H9 (cell line): Measurements from ENCODE around the gene TNRC18. TPM values are rescaled to one million over a fixed set of nuclear protein-coding genes. Genes with fewer than 3 reads are reported as not detected.

Experiments used
- DNase-seq: peaks from one replicate; pipeline ENCODE4 v3.0.0-alpha.2; 2017
- H2AFZ ChIP-seq: one replicate; pipeline ENCODE4 v1.6.1; 2013; ENCODE audit warnings: mild to moderate bottlenecking, low read length, control low read depth, moderate library complexity
- H2AK5ac ChIP-seq: 2 replicates; pipeline ENCODE4 v1.6.1; 2013; ENCODE audit warnings: low read length, control low read depth, mixed read lengths; ENCODE audit not compliant: insufficient read length
- H2BK120ac ChIP-seq: one replicate; pipeline ENCODE4 v1.6.1; 2013; ENCODE audit warnings: low read depth, mild to moderate bottlenecking, low read length, control low read depth, inconsistent platforms; ENCODE audit not compliant: poor library complexity, severe bottlenecking
- H2BK12ac ChIP-seq: 2 replicates; pipeline ENCODE4 v1.6.1; 2013; ENCODE audit warnings: low read length, control low read depth, mixed read lengths, low read depth; ENCODE audit not compliant: insufficient read length
- H2BK15ac ChIP-seq: 2 replicates; pipeline ENCODE4 v1.6.1; 2013; ENCODE audit warnings: low read depth, low read length, control low read depth
- H2BK20ac ChIP-seq: one replicate; pipeline ENCODE4 v1.6.1; 2013; ENCODE audit warnings: low read depth, mild to moderate bottlenecking, low read length, control low read depth, inconsistent platforms; ENCODE audit not compliant: poor library complexity, severe bottlenecking
- H2BK5ac ChIP-seq: 2 replicates; pipeline ENCODE4 v1.6.1; 2013; ENCODE audit warnings: low read length, control low read depth, mixed read lengths; ENCODE audit not compliant: insufficient read length
- H3K14ac ChIP-seq: 2 replicates; pipeline ENCODE4 v1.6.1; 2013; ENCODE audit warnings: low read length, control low read depth; ENCODE audit not compliant: insufficient read depth
- H3K18ac ChIP-seq: 2 replicates; pipeline ENCODE4 v1.6.1; 2013; ENCODE audit warnings: low read depth, mild to moderate bottlenecking, mixed read lengths, low read length, control low read depth; ENCODE audit not compliant: insufficient read length
- H3K23ac ChIP-seq: 2 replicates; pipeline ENCODE4 v1.6.1; 2013; ENCODE audit warnings: low read length, control low read depth, mixed read lengths, low read depth; ENCODE audit not compliant: insufficient read length
- H3K23me2 ChIP-seq: 2 replicates; pipeline ENCODE4 v1.6.1; 2013; ENCODE audit warnings: low read depth, mild to moderate bottlenecking, mixed read lengths, low read length, control low read depth; ENCODE audit not compliant: insufficient read length, poor library complexity, severe bottlenecking
- H3K27ac ChIP-seq: 2 replicates; pipeline ENCODE4 v1.5.1; 2013; ENCODE audit warnings: low read length, control low read depth, mixed read lengths, low read depth; ENCODE audit not compliant: insufficient read length
- H3K27me3 ChIP-seq: 2 replicates; pipeline ENCODE4 v1.6.1; 2013; ENCODE audit warnings: low read length, control low read depth, inconsistent platforms; ENCODE audit not compliant: insufficient read depth
- H3K4ac ChIP-seq: 2 replicates; pipeline ENCODE4 v1.6.1; 2013; ENCODE audit warnings: low read depth, mild to moderate bottlenecking, control low read depth, inconsistent platforms, low read length, moderate library complexity
- H3K4me1 ChIP-seq: 2 replicates; pipeline ENCODE4 v1.6.1; 2013; ENCODE audit warnings: low read length, control low read depth, inconsistent platforms; ENCODE audit not compliant: insufficient read depth
- H3K4me2 ChIP-seq: 2 replicates; pipeline ENCODE4 v1.6.1; 2013; ENCODE audit warnings: low read length, control low read depth, mixed read lengths; ENCODE audit not compliant: insufficient read length, insufficient read depth
- H3K56ac ChIP-seq: 2 replicates; pipeline ENCODE4 v1.6.1; 2013; ENCODE audit warnings: low read depth, mild to moderate bottlenecking, mixed read lengths, low read length, control low read depth; ENCODE audit not compliant: insufficient read length
- H3K79me1 ChIP-seq: 2 replicates; pipeline ENCODE4 v1.6.1; 2013; ENCODE audit warnings: low read depth, mild to moderate bottlenecking, moderate library complexity, low read length, control low read depth, inconsistent platforms; ENCODE audit not compliant: insufficient read depth, poor library complexity, severe bottlenecking
- H3K79me2 ChIP-seq: 2 replicates; pipeline ENCODE4 v1.6.1; 2013; ENCODE audit warnings: low read length, control low read depth, inconsistent platforms; ENCODE audit not compliant: insufficient read depth
- H3K9ac ChIP-seq: 2 replicates; pipeline ENCODE4 v1.6.1; 2013; ENCODE audit warnings: low read length, control low read depth, mixed read lengths; ENCODE audit not compliant: insufficient read length; ENCODE audit errors: extremely low read depth
- H3K9me3 ChIP-seq: one replicate; pipeline ENCODE4 v1.6.1; 2013; ENCODE audit warnings: low read depth, low read length, inconsistent platforms; ENCODE audit not compliant: control insufficient read depth
- H3T11ph ChIP-seq: one replicate; pipeline ENCODE4 v1.6.1; 2013; ENCODE audit warnings: mild to moderate bottlenecking, low read length, control low read depth, inconsistent platforms
- H4K20me1 ChIP-seq: one replicate; pipeline ENCODE4 v1.6.1; 2013; ENCODE audit not compliant: control insufficient read depth, insufficient read length, insufficient read depth
- H4K5ac ChIP-seq: 2 replicates; pipeline ENCODE4 v1.6.1; 2013; ENCODE audit warnings: low read depth, mild to moderate bottlenecking, mixed read lengths, low read length, control low read depth; ENCODE audit not compliant: insufficient read length
- H4K8ac ChIP-seq: replicated peaks from 2 replicates; pipeline ENCODE4 v1.6.1; 2013; ENCODE audit warnings: low read length, control low read depth, mixed read lengths, low read depth; ENCODE audit not compliant: insufficient read length
- H4K91ac ChIP-seq: 2 replicates; pipeline ENCODE4 v1.6.1; 2013; ENCODE audit warnings: low read depth, mild to moderate bottlenecking, moderate library complexity, mixed read lengths, low read length, control low read depth; ENCODE audit not compliant: insufficient read length
- H3K27ac Mint-ChIP-seq, 3 experiments: 2 replicates in 2 of 3; 3 replicates in 1 of 3; pipeline ENCODE4 v1.8.0; 2020 to 2021; ENCODE audit warnings: mixed read lengths in 3 of 3, mild to moderate bottlenecking in 1 of 3, moderate library complexity in 1 of 3
- H3K27me3 Mint-ChIP-seq: 2 replicates; pipeline ENCODE4 v1.8.0; 2021; ENCODE audit warnings: low read depth, mild to moderate bottlenecking, moderate library complexity, mixed read lengths
- H3K36me3 Mint-ChIP-seq, 3 experiments: 2 replicates in 2 of 3; 3 replicates in 1 of 3; pipeline ENCODE4 v1.8.0; 2020 to 2021; ENCODE audit warnings: low read depth in 3 of 3, mixed read lengths in 3 of 3; ENCODE audit not compliant: insufficient read depth in 1 of 3
- H3K4me1 Mint-ChIP-seq, 2 experiments: 2 replicates each; pipeline ENCODE4 v1.8.0; 2020; ENCODE audit warnings: mixed read lengths in 2 of 2
- H3K4me3 Mint-ChIP-seq, 2 experiments: 2 replicates in 1 of 2; 3 replicates in 1 of 2; pipeline ENCODE4 v1.8.0; 2020 to 2021; ENCODE audit warnings: mild to moderate bottlenecking in 2 of 2, mixed read lengths in 2 of 2, moderate library complexity in 1 of 2
- H3K9me3 Mint-ChIP-seq, 2 experiments: 2 replicates in 1 of 2; 3 replicates in 1 of 2; pipeline ENCODE4 v1.8.0; 2020; ENCODE audit warnings: mild to moderate bottlenecking in 2 of 2, mixed read lengths in 2 of 2, moderate library complexity in 1 of 2
- WGBS: extraction: QIAGEN DNeasy Blood & Tissue Kit; methylation state at CpG from one replicate; pipeline ENCODE4 v1.1.7; 2013; ENCODE audit warnings: missing lambda C conversion rate, low lambda C conversion rate, mixed read lengths; ENCODE audit not compliant: insufficient read length; ENCODE audit errors: extremely low coverage; 5-methylcytosine and 5-hydroxymethylcytosine counted together
- total RNA-seq: library from RNA; stranded (reverse); gene quantifications from 2 replicates; pipeline ENCODE4 v1.2.1, GENCODE V29; 2021
- TF ChIP-seq, protein P1 (sequence below): fragments of 200-600 bp; sonication (generic); conservative IDR thresholded peaks from 3 replicates; pipeline ENCODE4 v1.8.0; 2021; ENCODE audit warnings: antibody characterized with exemption, mild to moderate bottlenecking

Gene TNRC18
- total RNA-seq, 1 experiment from 2014 or later, result 21.2 TPM

- H3K27ac Mint-ChIP-seq, result peak overlapping the region in 1 of 3 experiments; percentile 77; a peak in 1 of 7 replicates
- no CpG with 5 or more reads among the region's 30 CpGs for WGBS
- peaks cover 2% of the 10 kb centered on the region; the same call in 1 of the 2 replicates for H3K27me3 Mint-ChIP-seq
- Histone ChIP-seq H3K79me1 (no peaks in the 10 kb centered on the region), H2AFZ (no peak overlapping the region), H3K23ac (no peak overlapping the region), H3K9ac (no peak overlapping the region), H3T11ph (no peak overlapping the region), H2BK12ac (no peak overlapping the region), H3K79me2 (no peaks in the 10 kb centered on the region), H3K9me3 (no peaks in the 10 kb centered on the region), H2BK5ac (no peak overlapping the region), H2BK120ac (no peak overlapping the region), H3K4ac (no peak overlapping the region), H4K91ac (no peak overlapping the region), H3K4me2 (no peak overlapping the region), H2AK5ac (no peak overlapping the region), H3K56ac (no peak overlapping the region), H2BK20ac (no peak overlapping the region), H4K5ac (no peak overlapping the region), H3K18ac (no peak overlapping the region), H3K14ac (no peak overlapping the region), H2BK15ac (no peak overlapping the region), H4K20me1 (no peaks in the 10 kb centered on the region), H3K4me1 (no peaks in the 10 kb centered on the region), H4K8ac (no peak overlapping the region), H3K27me3 (no peaks in the 10 kb centered on the region), H3K23me2 (no peaks in the 10 kb centered on the region), H3K27ac (no peak overlapping the region)
- TF ChIP-seq, protein P1, sequence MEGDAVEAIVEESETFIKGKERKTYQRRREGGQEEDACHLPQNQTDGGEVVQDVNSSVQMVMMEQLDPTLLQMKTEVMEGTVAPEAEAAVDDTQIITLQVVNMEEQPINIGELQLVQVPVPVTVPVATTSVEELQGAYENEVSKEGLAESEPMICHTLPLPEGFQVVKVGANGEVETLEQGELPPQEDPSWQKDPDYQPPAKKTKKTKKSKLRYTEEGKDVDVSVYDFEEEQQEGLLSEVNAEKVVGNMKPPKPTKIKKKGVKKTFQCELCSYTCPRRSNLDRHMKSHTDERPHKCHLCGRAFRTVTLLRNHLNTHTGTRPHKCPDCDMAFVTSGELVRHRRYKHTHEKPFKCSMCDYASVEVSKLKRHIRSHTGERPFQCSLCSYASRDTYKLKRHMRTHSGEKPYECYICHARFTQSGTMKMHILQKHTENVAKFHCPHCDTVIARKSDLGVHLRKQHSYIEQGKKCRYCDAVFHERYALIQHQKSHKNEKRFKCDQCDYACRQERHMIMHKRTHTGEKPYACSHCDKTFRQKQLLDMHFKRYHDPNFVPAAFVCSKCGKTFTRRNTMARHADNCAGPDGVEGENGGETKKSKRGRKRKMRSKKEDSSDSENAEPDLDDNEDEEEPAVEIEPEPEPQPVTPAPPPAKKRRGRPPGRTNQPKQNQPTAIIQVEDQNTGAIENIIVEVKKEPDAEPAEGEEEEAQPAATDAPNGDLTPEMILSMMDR, result no peak
- H3K4me3 Mint-ChIP-seq, result peak overlapping the region in 1 of 2 experiments; percentile 21; a peak in 2 of 5 replicates
- peaks cover 4% of the 10 kb centered on the region in 2 experiments; a peak in 2 of 4 replicates for H3K4me1 Mint-ChIP-seq
- H3K36me3 Mint-ChIP-seq, result no peaks in the 10 kb centered on the region
- no peak for DNase-seq
- no peaks in the 10 kb centered on the region for H3K9me3 Mint-ChIP-seq
These were observed 26.5 kb downstream of the TNRC18 start for GRCh38 chr7:5396999-5397663.
